ENCODE measurements around the gene LMNB1.
"Not testable (repeated sequence)": the region's sequence is repeated elsewhere in the genome, so short reads cannot be mapped to it uniquely, and the experiment has no call there.

Gene LMNB1

GRCh38 chr5:126778675-126779403 lies 1.9 kb downstream of the LMNB1 start:
- no peak for DNase-seq (ENCODE audit: low read depth)

- DNase-seq (ENCODE audit: low read depth), result peak; percentile 82
Observed at GRCh38 chr5:126780165-126780827, 3.4 kb downstream of the LMNB1 start.

- DNase-seq (ENCODE audit: low read depth), result not testable (repeated sequence)
Observed at GRCh38 chr5:126788409-126788808, 11.5 kb downstream of the LMNB1 start.

GRCh38 chr5:126793097-126793496 lies 16.2 kb downstream of the LMNB1 start:
- DNase-seq (ENCODE audit: low read depth), result no peak

- not testable (repeated sequence) for DNase-seq (ENCODE audit: low read depth)
Observed at GRCh38 chr5:126793648-126794047, 16.7 kb downstream of the LMNB1 start.

GRCh38 chr5:126794157-126794828 lies 17.4 kb downstream of the LMNB1 start:
- no peak for DNase-seq (ENCODE audit: low read depth)

- DNase-seq (ENCODE audit: low read depth), result no peak
Observed at GRCh38 chr5:126799780-126800179, 22.8 kb downstream of the LMNB1 start.

GRCh38 chr5:126801174-126801991 lies 24.4 kb downstream of the LMNB1 start:
- no peak for DNase-seq (ENCODE audit: low read depth)

GRCh38 chr5:126801992-126802294 lies 25.0 kb downstream of the LMNB1 start:
- peak; percentile 64 for DNase-seq (ENCODE audit: low read depth)

- peak; percentile 59 for DNase-seq (ENCODE audit: low read depth)
Observed at GRCh38 chr5:126805063-126805462, 28.1 kb downstream of the LMNB1 start.

GRCh38 chr5:126808521-126808988 lies 31.6 kb downstream of the LMNB1 start:
- peak; percentile 34 for DNase-seq (ENCODE audit: low read depth)

GRCh38 chr5:126809916-126810315 lies 33.0 kb downstream of the LMNB1 start:
- no peak for DNase-seq (ENCODE audit: low read depth)

- DNase-seq (ENCODE audit: low read depth), result no peak
Observed at GRCh38 chr5:126810596-126811380, 33.9 kb downstream of the LMNB1 start.

- DNase-seq (ENCODE audit: low read depth), result peak; percentile 94
Observed at GRCh38 chr5:126811515-126812198, 34.7 kb downstream of the LMNB1 start.

- no peak for DNase-seq (ENCODE audit: low read depth)
Observed at GRCh38 chr5:126812199-126812570, 35.2 kb downstream of the LMNB1 start.

- not testable (repeated sequence) for DNase-seq (ENCODE audit: low read depth)
Observed at GRCh38 chr5:126813799-126814198, 36.9 kb downstream of the LMNB1 start.

GRCh38 chr5:126814721-126815404 lies 37.9 kb downstream of the LMNB1 start:
- peak; percentile 79 for DNase-seq (ENCODE audit: low read depth)

- DNase-seq (ENCODE audit: low read depth), result no peak
Observed at GRCh38 chr5:126816649-126817048, 39.7 kb downstream of the LMNB1 start.

GRCh38 chr5:126818736-126819135 lies 41.8 kb downstream of the LMNB1 start:
- DNase-seq (ENCODE audit: low read depth), result peak; percentile 31

- no peak for DNase-seq (ENCODE audit: low read depth)
Observed at GRCh38 chr5:126819253-126819652, 42.3 kb downstream of the LMNB1 start.

All from iris pigment epithelial cell (primary cell).